GM23248 (cell line): ENCODE data around the gene RTRAF.

Experiments
- EZH2 ChIP-seq: fragments of 200-600 bp; sonication (generic); IDR thresholded peaks from 2 replicates; pipeline ENCODE4 v1.6.1; 2018; ENCODE audit warnings: antibody characterized with exemption, mild to moderate bottlenecking; ENCODE audit not compliant: insufficient read depth, poor library complexity, severe bottlenecking
- EZH2phosphoT487 ChIP-seq: fragments of 200-600 bp; sonication (generic); IDR thresholded peaks from 2 replicates; pipeline ENCODE4 v1.6.1; 2018; ENCODE audit warnings: antibody characterized with exemption, moderate library complexity, mild to moderate bottlenecking, low read depth; ENCODE audit not compliant: insufficient read depth

- no peak for TF ChIP-seq EZH2phosphoT487
- TF ChIP-seq EZH2 = no peak
Measured at GRCh38 chr14:52011523-52011922, 22.2 kb downstream of the RTRAF start.
